ENCODE measurements around the gene TSPEAR. TPM values are rescaled to one million over a fixed set of nuclear protein-coding genes. Genes with fewer than 3 reads are reported as not detected.
A peak's percentile ranks its signal among the peaks of the same experiment; 100 is the strongest.
"Not testable (repeated sequence)": the region's sequence is repeated elsewhere in the genome, so short reads cannot be mapped to it uniquely, and the experiment has no call there.

The TSPEAR gene
- total and polyA plus RNA-seq, 2 donors from 2014 or later: 0.09 to 0.22 TPM

DNA sequence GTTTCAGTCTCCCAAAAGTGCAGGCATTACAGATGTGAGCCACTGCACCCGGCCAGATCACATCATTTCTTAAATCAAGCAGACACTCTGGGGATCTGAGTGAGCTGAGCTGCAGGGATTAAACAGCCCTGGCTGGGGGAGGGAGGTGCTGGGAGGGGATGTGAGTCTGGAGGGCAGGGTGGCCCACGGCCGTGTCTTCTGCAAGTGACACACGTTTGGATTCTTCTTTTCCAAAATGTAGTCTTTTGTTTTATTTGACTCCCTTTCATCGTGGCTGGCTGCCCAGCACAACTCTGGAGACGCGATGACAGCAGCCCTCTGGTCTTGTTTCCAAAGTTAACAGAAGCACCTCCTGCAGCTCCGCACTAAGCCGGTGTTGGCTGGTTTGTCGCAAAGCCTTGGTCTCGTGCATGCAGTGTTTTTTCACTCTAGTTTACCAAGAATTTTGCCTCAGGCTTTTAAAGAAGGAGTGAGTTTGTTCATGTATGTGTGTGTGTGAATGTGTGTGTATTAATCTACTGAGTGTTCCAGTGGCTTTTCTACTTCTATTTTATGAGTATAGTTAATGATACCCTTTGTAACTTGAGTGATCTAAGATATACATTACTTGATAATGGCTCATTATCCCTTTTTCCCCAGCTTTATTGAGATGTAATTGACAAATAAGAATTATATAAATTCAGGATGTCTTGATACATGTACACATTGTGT is 128.1 kb downstream of the TSPEAR start:
- Histone ChIP-seq H3K27ac (ENCODE audit: low read depth in 2 of 2, low read length in 2 of 2) (no peak overlapping the region), H3K4me3 (ENCODE audit: low read length in 3 of 3) (no peak overlapping the region), H3K27me3 (ENCODE audit: control insufficient read depth, insufficient read depth, low read length) (no peaks in the 10 kb centered on the region), H3K9ac (ENCODE audit: low read length in 3 of 3) (no peak overlapping the region), H3K4me1 (ENCODE audit: control insufficient read depth in 2 of 3, insufficient read depth in 2 of 3, low read depth in 1 of 3, low read length in 3 of 3) (no peaks in the 10 kb centered on the region), H3K9me3 (ENCODE audit: control insufficient read depth in 2 of 3, insufficient read depth in 1 of 3, low read length in 3 of 3) (peaks cover 0 to 2% (median 0%) of the 10 kb centered on the region in 3 donors), H3K36me3 (ENCODE audit: control insufficient read depth in 2 of 3, insufficient read depth in 3 of 3, low read length in 3 of 3) (no peaks in the 10 kb centered on the region)
- no peak for TF ChIP-seq CTCF (IDR thresholded peaks at IDR 0.05; ENCODE audit: borderline replicate concordance, extremely low read depth, insufficient read depth)
- intact Hi-C loops (cut with DNase I): no loop called here
- FAIRE-seq (no peak), DNase-seq (peak in 3 of 5 donors; percentile 57 to 78 (median 61))

- no peaks in the 10 kb centered on the region for H3K4me1 ChIP-seq (ENCODE audit: control insufficient read depth in 2 of 3, insufficient read depth in 2 of 3, low read depth in 1 of 3, low read length in 3 of 3)
- H3K36me3 ChIP-seq (ENCODE audit: control insufficient read depth in 2 of 3, insufficient read depth in 3 of 3, low read length in 3 of 3): no peaks in the 10 kb centered on the region
- no peak overlapping the region for H3K4me3 ChIP-seq (ENCODE audit: low read length in 3 of 3)
- H3K27me3 ChIP-seq (ENCODE audit: control insufficient read depth, insufficient read depth, low read length): no peaks in the 10 kb centered on the region
- TF ChIP-seq CTCF (IDR thresholded peaks at IDR 0.05; ENCODE audit: borderline replicate concordance, extremely low read depth, insufficient read depth): no peak
- no peak overlapping the region for H3K9ac ChIP-seq (ENCODE audit: low read length in 3 of 3)
- DNase-seq (no peak), FAIRE-seq (no peak)
- no peak overlapping the region for H3K27ac ChIP-seq (ENCODE audit: low read depth in 2 of 2, low read length in 2 of 2)
- intact Hi-C loops (cut with DNase I): no loop called here
- H3K9me3 ChIP-seq (ENCODE audit: control insufficient read depth in 2 of 3, insufficient read depth in 1 of 3, low read length in 3 of 3): peaks cover 0 to 5% (median 4%) of the 10 kb centered on the region in 3 donors
These were observed 129.3 kb downstream of the TSPEAR start for GRCh38 chr21:44582055-44582454.

DNA sequence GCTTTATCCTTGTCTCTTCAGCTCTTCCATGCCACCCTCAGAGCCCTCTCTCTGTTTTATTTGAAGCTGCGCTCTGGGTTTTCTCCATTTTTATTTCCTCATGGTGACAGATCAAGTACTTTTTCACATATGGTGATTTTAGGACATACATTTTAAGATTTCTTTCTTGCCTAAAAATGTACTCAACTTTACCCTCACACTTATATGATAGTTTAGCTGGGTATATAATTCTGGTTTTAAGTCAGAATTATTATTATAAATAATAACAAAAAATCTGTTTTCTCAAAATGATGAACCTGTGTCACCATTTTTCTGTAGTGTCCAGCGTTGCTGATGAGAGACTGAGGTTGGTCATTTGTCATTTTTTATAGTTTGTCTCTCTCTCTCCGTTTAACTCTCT is 130.2 kb downstream of the TSPEAR start:
- Histone ChIP-seq H3K36me3 (ENCODE audit: control insufficient read depth in 2 of 3, insufficient read depth in 3 of 3, low read length in 3 of 3) (no peaks in the 10 kb centered on the region), H3K27me3 (ENCODE audit: control insufficient read depth, insufficient read depth, low read length) (no peaks in the 10 kb centered on the region), H3K9me3 (ENCODE audit: control insufficient read depth in 2 of 3, insufficient read depth in 1 of 3, low read length in 3 of 3) (peaks cover 0 to 10% (median 4%) of the 10 kb centered on the region in 3 donors), H3K27ac (ENCODE audit: low read depth in 2 of 2, low read length in 2 of 2) (no peak overlapping the region), H3K9ac (ENCODE audit: low read length in 3 of 3) (no peak overlapping the region), H3K4me1 (ENCODE audit: control insufficient read depth in 2 of 3, insufficient read depth in 2 of 3, low read depth in 1 of 3, low read length in 3 of 3) (no peaks in the 10 kb centered on the region), H3K4me3 (ENCODE audit: low read length in 3 of 3) (no peak overlapping the region)
- FAIRE-seq (no peak), DNase-seq (no peak)
- TF ChIP-seq CTCF (IDR thresholded peaks at IDR 0.05; ENCODE audit: borderline replicate concordance, extremely low read depth, insufficient read depth): no peak
- intact Hi-C loops (cut with DNase I): no loop called here

DNA sequence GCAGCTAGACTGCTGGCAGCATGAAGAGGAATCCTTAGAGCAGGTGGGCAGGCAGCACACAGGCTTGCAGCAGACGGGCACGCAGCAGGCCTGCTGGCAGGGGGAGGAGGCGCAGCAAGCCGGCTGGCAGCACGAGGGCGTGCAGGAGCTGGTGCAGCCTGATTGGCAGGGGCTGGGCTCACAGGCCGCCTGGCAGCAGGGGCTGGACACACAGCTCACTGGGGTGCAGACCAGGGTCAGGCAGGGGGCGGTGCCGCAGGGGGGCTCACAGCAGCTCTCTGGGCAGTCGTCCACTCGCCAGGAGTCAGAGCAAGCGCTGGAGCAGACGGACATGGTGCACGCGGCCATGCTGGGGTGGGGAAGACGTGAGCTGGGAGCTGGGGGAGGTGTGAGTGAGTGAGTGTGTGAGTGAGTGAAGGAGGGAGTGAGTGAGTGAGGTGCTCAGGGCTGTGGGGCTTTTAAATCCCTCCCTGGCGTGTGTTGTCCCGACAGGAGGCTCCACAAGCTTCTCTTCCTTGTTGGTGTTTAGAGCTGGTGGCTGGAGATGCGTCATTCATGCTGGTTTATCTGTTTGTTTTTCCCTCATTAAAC is 131.0 kb downstream of the TSPEAR start, which contains the start of gene KRTAP10-5:
Gene KRTAP10-5 (minus strand): TSS at position 374 of the 591 bp plus-strand sequence. CDS start 26 bp downstream, at position 348.
- H3K27me3 ChIP-seq (ENCODE audit: control insufficient read depth, insufficient read depth, low read length); DNase-seq; H3K4me1 ChIP-seq (ENCODE audit: control insufficient read depth in 2 of 3, insufficient read depth in 2 of 3, low read depth in 1 of 3, low read length in 3 of 3); H3K36me3 ChIP-seq (ENCODE audit: control insufficient read depth in 2 of 3, insufficient read depth in 3 of 3, low read length in 3 of 3); intact Hi-C loops (cut with DNase I); FAIRE-seq; H3K4me3 ChIP-seq (ENCODE audit: low read length in 3 of 3); H3K9ac ChIP-seq (ENCODE audit: low read length in 3 of 3); H3K9me3 ChIP-seq (ENCODE audit: control insufficient read depth in 2 of 3, insufficient read depth in 1 of 3, low read length in 3 of 3); H3K27ac ChIP-seq (ENCODE audit: low read depth in 2 of 2, low read length in 2 of 2): not testable (repeated sequence)

Measured in kidney (tissue), 14 donors.